Renal cortex interstitium (tissue), 11 donors: ENCODE data around the gene FRG2. TPM values are rescaled to one million over a fixed set of nuclear protein-coding genes. Genes with fewer than 3 reads are reported as not detected.
"Not testable (repeated sequence)": the region's sequence is repeated elsewhere in the genome, so short reads cannot be mapped to it uniquely, and the experiment has no call there.

Experiments
- DNase-seq, 11 donors: peaks; one replicate each; pipeline ENCODE4 v3.0.0-alpha.2; 2013; ENCODE audit warnings: low read depth in 9 of 11, low spot score in 4 of 11; ENCODE audit errors: extremely low read depth in 1 of 11
- polyA plus RNA-seq, 3 donors: library from polyadenylated mRNA; unstranded; fragments of 120-200 nt; gene quantifications; one replicate each; pipeline ENCODE4 v1.2.1, GENCODE V29; 2013; ENCODE audit not compliant: insufficient read length in 3 of 3

FRG2 gene
- polyA plus RNA-seq, 3 donors: not detected

- DNase-seq: no peak
These were observed 9.5 kb downstream of the FRG2 start for GRCh38 chr4:190017357-190018200.

- DNase-seq: no peak
These were observed 10.4 kb downstream of the FRG2 start for GRCh38 chr4:190016369-190017289.

DNA sequence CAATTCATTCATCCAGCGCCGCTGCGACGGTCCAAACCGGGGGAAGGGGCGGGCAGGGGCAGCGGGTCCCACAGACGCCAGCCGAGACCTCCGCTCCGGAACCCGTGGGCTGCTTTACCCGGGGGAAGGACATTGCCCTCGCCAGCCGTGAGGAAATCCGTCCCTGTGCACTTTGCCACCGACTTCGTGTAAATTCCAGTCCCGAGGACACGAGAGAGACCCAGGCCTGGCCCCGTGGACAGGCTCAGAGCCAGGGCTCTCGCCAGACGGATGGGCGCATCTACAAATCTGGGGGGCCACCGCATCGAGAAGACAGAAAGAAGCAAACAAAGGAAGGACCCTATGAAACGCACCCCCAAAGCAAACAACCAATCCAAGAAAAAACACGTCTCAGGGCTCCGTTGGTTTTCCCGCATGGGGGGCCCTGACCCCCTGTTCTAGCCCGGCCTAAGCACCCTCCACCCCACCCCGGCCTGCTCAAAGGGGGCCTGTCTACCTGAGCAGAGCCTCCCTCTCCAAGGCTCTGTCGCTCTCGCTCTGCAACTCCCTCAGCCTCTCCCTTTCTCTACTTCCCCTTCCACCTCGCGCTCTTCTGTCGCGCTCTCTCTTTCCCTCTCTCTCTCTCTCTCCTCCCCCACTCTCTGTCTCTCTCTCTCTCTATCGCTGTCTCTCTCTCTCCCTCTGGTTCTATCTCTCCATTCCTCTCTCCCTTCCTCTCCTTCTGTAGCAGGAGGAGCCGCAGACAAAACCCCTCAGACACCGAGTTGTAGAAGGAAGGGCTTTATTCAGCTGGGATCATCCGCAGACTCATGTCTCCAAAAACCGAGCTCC is 11.3 kb downstream of the FRG2 start:
- no peak for DNase-seq

DNA sequence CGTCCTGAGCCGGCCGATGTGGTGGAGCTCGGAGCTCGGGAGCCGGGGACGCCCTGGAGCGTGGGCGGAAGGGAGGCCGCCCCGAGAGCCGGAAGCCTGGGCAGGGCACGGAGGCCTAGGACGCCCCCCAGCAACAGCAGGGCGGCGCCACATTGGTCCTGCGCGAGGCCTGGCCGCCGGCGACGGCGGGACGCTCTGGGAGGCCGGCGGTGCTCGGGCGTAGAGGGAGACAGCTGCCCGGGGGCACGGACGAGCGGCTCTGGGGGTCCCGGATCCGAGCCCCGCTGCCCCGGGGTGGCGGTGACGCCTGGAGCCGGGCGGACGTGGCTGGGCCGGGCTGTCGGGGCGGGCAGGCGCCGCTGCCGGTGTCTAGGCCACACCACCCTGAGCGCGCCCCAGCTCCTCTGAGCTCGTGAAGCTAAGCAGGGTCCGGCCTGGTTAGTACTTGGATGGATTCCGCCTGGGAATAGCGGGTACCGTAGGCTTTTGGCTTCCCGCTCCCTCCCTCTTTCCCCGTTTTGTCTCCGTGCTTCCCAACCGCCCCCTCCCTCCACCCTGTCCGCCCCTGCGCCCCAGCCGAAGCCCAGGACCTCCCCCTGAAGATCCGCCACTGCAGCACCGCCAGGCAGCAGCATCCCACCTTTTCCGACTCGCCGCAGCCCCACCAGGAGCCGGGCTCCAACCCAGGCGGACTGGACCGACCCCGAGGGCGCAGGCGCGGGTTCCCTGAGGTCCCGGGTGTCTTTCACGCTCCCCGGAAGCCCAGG is 12.1 kb downstream of the FRG2 start:
- no peak for DNase-seq

GRCh38 chr4:189989941-189990340 is 37.1 kb downstream of the FRG2 start:
- DNase-seq: not testable (repeated sequence)

DNA sequence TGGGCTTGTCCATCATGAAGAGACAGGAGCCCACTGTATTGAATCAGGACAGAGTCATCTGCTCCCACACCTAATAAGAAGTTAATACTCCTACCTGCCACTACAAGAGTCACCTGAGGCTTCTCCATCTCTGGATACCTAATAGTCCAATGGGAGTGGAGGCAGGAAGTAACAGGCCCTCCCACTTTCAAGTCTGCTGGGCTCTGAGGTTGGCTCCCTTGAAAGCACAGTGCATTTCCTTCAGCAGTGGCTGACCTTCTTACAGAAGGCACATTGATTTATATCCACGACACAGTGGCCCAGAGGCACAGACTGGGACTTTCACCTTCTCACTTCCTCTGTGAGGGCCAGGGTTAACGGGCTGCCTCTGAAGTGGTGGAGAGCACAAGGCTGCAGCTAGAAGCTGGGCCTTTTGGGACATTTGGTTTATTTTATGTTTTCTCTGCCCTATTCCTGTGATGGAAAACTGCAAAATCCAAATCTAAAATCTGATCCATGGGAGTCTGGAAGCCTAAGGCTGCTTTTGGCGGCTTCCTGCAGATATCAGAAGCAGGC is 38.1 kb downstream of the FRG2 start:
- peak in 2 of 11 donors; percentile 3 to 10 for DNase-seq

- not testable (repeated sequence) for DNase-seq
These were observed 41.3 kb downstream of the FRG2 start for GRCh38 chr4:189985651-189986243.

DNA sequence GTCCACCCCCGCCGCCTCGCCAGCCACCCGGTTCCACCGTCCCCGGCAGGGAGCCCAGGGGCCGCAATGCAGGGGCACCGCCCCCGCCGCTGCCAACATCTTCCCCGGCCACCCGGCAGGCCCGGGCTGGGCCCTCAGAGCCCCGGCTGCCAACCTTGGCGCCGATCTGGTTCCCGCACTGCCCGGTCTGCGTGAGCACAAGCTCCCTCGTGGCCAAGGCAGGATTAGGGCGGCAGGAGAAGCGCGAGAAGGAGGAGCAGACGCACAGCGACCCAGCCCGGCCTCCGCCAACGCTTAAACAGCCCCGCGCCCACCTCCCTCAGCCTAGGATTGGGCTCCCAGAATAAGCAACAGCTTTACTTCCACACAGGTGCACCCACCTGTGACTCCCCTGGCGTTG is 42.4 kb downstream of the FRG2 start:
- not testable (repeated sequence) for DNase-seq

GRCh38 chr4:189983916-189984526 is 43.0 kb downstream of the FRG2 start:
- DNase-seq: not testable (repeated sequence)

- no peak for DNase-seq
These were observed 45.1 kb downstream of the FRG2 start for GRCh38 chr4:189981970-189982369.

DNA sequence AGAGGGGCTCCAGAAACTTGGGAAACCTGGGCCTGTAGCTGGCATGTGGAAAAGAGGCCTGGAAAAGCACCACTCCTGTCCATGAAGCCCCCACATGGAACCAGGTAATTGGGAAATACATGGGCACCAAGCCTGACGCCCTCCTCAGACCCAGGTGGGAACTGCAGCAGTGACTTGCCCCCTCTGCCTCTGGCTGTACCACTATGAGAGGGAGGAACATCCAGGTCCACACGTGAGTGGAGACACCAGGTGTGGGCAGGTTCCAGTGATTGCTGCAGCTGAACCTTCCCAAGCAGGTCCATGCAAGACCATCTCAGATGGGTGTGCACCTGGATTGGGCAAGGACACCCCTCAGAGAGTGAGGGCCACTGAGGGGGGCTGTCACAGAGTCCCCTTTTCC is 46.8 kb downstream of the FRG2 start:
- not testable (repeated sequence) for DNase-seq

GRCh38 chr4:189979196-189980047 is 47.6 kb downstream of the FRG2 start:
- no peak for DNase-seq

Other genes with a start within 250 kb of the FRG2 start
- 10 to 100 TPM; 67.2 to 74.9 (median 68.9) TPM for gene FRG1, start 86.4 kb downstream of the FRG2 start, polyA plus RNA-seq
- not detected for gene DBET, start 37.2 kb upstream of the FRG2 start, polyA plus RNA-seq
- gene DUX4, start 146.5 kb upstream of the FRG2 start, polyA plus RNA-seq: under 1 TPM in 1 of 3 donors, not detected in 2; 0.59 TPM